ENCODE data around the gene TMEM17. TPM values are rescaled to one million over a fixed set of nuclear protein-coding genes. Genes with fewer than 3 reads are reported as not detected.
A peak's percentile ranks its signal among the peaks of the same experiment; 100 is the strongest.

The TMEM17 gene
- total and polyA plus RNA-seq, 2 of the 13 experiments (the other 11 are each of a cell fraction or from before 2014, with no cell fraction given): 0.22 to 0.50 TPM

DNA sequence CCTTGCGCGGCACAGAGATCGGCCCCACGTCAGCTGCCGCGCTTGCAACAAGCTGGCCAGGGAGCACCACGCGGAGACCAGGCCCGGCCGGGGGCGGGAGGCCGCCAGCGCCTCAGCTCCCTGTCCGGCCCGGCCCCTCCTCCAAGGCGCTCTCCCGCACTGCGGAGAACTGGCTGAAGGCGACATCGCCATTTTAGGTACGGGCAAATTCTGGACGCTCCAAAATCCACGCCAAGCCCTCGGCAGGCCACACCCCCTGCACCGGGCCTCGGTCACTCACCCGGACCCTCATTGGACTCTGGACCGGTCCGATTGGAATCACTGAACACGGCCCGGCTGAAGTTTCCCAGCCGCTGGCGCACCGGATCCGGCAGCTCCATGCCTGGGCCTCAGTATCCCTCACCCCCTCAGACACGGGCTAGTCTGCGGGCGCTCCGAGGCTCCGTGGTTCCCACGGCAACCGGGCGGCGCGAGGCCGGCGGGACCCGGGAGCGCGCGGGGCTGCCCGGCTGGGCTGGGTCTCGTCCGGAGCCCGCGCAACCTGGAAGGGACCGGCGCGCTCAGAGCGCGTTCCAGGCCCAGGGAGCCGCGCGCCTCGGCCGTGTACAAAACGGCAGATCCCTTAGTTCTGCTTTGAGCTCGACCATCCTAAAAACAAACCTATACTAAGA is at the start of gene TMEM17 (continued):
- TF ChIP-seq HNF4A (CRISPR knock-in tag; IDR thresholded peaks at IDR 0.05): peak; percentile 20; the same call in 1 of the 2 replicates
- TF ChIP-seq ISL2 (CRISPR knock-in tag; IDR thresholded peaks at IDR 0.05): no peak
- TF ChIP-seq ZNF75D (CRISPR knock-in tag; IDR thresholded peaks at IDR 0.05; ENCODE audit: borderline replicate concordance): no peak
- TF ChIP-seq GATAD1 (CRISPR knock-in tag; IDR thresholded peaks at IDR 0.05): no peak
- TF ChIP-seq ZFP90 (CRISPR knock-in tag; IDR thresholded peaks at IDR 0.05; ENCODE audit: borderline replicate concordance): 0 out of 2 replicates have a peak, but pooled peaks have one; percentile 52
- TF ChIP-seq ZNF225 (CRISPR knock-in tag; IDR thresholded peaks at IDR 0.05): no peak
- no peak for TF ChIP-seq KLF6 (CRISPR knock-in tag; IDR thresholded peaks at IDR 0.05)
- TF ChIP-seq NCOA5 (CRISPR knock-in tag; IDR thresholded peaks at IDR 0.05): no peak
- TF ChIP-seq HOXA3 (CRISPR knock-in tag; IDR thresholded peaks at IDR 0.05): peak; percentile 23; the same call in 1 of the 2 replicates
- TF ChIP-seq ZBTB38 (CRISPR knock-in tag; IDR thresholded peaks at IDR 0.05): peak; percentile 66; the same call in 1 of the 2 replicates
- no peak for TF ChIP-seq MBD4 (IDR thresholded peaks at IDR 0.05; ENCODE audit: borderline replicate concordance, low read length)
- TF ChIP-seq, protein P1, sequence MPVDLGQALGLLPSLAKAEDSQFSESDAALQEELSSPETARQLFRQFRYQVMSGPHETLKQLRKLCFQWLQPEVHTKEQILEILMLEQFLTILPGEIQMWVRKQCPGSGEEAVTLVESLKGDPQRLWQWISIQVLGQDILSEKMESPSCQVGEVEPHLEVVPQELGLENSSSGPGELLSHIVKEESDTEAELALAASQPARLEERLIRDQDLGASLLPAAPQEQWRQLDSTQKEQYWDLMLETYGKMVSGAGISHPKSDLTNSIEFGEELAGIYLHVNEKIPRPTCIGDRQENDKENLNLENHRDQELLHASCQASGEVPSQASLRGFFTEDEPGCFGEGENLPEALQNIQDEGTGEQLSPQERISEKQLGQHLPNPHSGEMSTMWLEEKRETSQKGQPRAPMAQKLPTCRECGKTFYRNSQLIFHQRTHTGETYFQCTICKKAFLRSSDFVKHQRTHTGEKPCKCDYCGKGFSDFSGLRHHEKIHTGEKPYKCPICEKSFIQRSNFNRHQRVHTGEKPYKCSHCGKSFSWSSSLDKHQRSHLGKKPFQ (CRISPR knock-in tag; IDR thresholded peaks at IDR 0.05; ENCODE audit: insufficient replicate concordance): no peak
- no peak for TF ChIP-seq ZNF543 (CRISPR knock-in tag; IDR thresholded peaks at IDR 0.05)
- no peak for TF ChIP-seq FOSL1 (CRISPR knock-in tag; IDR thresholded peaks at IDR 0.05; ENCODE audit: borderline replicate concordance)
- TF ChIP-seq CBX1 (IDR thresholded peaks at IDR 0.05; ENCODE audit: low read depth): no peak
- TF ChIP-seq, protein P2, sequence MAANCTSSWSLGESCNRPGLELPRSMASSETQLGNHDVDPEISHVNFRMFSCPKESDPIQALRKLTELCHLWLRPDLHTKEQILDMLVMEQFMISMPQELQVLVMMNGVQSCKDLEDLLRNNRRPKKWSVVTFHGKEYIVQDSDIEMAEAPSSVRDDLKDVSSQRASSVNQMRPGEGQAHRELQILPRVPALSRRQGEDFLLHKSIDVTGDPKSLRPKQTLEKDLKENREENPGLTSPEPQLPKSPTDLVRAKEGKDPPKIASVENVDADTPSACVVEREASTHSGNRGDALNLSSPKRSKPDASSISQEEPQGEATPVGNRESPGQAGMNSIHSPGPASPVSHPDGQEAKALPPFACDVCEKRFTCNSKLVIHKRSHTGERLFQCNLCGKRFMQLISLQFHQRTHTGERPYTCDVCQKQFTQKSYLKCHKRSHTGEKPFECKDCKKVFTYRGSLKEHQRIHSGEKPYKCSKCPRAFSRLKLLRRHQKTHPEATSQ (CRISPR knock-in tag; IDR thresholded peaks at IDR 0.05; ENCODE audit: borderline replicate concordance): 0 out of 2 replicates have a peak, but pooled peaks have one; percentile 39
- no peak for TF ChIP-seq CHCHD3 (CRISPR knock-in tag; IDR thresholded peaks at IDR 0.05)
- TF ChIP-seq NR2F2 (IDR thresholded peaks at IDR 0.05; ENCODE audit: borderline replicate concordance, low read depth): no peak
- no peak for TF ChIP-seq ERF (CRISPR knock-in tag; IDR thresholded peaks at IDR 0.05)
- no peak for TF ChIP-seq ZNF292 (CRISPR knock-in tag; IDR thresholded peaks at IDR 0.05; ENCODE audit: borderline replicate concordance, low read depth)
- no peak for TF ChIP-seq ZNF572 (CRISPR knock-in tag; IDR thresholded peaks at IDR 0.05)
- no peak for TF ChIP-seq ZNF589 (CRISPR knock-in tag; conservative IDR thresholded peaks at IDR 0.05)
- TF ChIP-seq ZNF101 (CRISPR knock-in tag; IDR thresholded peaks at IDR 0.05; ENCODE audit: borderline replicate concordance, low read depth): no peak
- TF ChIP-seq ZMYM4 (CRISPR knock-in tag; IDR thresholded peaks at IDR 0.05): 0 out of 2 replicates have a peak, but pooled peaks have one; percentile 17
- TF ChIP-seq CEBPG (CRISPR knock-in tag; IDR thresholded peaks at IDR 0.05): no peak
- TF ChIP-seq, protein P3, sequence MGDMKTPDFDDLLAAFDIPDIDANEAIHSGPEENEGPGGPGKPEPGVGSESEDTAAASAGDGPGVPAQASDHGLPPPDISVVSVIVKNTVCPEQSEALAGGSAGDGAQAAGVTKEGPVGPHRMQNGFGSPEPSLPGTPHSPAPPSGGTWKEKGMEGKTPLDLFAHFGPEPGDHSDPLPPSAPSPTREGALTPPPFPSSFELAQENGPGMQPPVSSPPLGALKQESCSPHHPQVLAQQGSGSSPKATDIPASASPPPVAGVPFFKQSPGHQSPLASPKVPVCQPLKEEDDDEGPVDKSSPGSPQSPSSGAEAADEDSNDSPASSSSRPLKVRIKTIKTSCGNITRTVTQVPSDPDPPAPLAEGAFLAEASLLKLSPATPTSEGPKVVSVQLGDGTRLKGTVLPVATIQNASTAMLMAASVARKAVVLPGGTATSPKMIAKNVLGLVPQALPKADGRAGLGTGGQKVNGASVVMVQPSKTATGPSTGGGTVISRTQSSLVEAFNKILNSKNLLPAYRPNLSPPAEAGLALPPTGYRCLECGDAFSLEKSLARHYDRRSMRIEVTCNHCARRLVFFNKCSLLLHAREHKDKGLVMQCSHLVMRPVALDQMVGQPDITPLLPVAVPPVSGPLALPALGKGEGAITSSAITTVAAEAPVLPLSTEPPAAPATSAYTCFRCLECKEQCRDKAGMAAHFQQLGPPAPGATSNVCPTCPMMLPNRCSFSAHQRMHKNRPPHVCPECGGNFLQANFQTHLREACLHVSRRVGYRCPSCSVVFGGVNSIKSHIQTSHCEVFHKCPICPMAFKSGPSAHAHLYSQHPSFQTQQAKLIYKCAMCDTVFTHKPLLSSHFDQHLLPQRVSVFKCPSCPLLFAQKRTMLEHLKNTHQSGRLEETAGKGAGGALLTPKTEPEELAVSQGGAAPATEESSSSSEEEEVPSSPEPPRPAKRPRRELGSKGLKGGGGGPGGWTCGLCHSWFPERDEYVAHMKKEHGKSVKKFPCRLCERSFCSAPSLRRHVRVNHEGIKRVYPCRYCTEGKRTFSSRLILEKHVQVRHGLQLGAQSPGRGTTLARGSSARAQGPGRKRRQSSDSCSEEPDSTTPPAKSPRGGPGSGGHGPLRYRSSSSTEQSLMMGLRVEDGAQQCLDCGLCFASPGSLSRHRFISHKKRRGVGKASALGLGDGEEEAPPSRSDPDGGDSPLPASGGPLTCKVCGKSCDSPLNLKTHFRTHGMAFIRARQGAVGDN (CRISPR knock-in tag; IDR thresholded peaks at IDR 0.05): peak; percentile 77
